Stimulated activated CD8-positive, alpha-beta memory T cell treated with anti-CD3 and anti-CD28 coated beads, Interleukin-15, amount 100 ng/mL, for 1 hour (primary cell): ENCODE data around the gene TMEM253.

Source experiments
- DNase-seq: peaks from one replicate; pipeline ENCODE4 v3.0.0-alpha.2; 2020; ENCODE audit warnings: low read depth

TMEM253 gene

DNA sequence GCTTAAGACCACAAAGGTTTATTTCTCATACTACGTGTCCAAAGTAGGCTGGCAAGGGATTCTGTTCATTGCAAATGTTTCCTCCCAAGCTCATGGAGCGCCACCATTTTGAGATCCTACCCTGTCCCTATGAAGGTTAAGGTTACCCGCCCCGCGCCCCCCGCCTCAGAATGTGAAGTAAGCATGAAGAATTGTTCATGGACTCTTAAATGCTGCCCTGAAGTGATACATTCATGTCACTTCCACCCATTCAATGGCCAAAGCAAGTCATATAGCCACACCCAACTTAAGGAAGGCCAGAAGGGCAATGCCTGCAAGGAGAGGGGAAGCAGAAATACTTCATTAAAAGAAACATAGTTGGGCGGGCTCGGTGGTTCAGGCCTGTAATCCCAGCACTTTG lies 4.2 kb downstream of the TMEM253 start:
- no peak for DNase-seq

DNA sequence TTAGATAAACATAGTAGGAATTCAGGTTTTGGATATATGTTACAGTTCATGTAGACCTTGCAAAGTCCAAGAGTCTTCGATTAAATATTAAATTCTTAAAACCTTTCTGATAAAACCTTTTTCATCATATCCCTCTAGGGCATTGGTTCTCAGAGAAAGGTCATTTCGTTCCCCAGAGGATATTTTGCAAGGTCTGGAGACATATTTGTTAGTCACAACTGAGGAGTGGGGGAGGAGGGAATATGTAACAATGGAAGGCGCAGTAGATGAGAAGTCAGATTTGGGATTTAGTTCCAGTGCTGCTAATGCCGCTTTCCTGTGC lies 5.3 kb downstream of the TMEM253 start:
- DNase-seq: no peak

DNA sequence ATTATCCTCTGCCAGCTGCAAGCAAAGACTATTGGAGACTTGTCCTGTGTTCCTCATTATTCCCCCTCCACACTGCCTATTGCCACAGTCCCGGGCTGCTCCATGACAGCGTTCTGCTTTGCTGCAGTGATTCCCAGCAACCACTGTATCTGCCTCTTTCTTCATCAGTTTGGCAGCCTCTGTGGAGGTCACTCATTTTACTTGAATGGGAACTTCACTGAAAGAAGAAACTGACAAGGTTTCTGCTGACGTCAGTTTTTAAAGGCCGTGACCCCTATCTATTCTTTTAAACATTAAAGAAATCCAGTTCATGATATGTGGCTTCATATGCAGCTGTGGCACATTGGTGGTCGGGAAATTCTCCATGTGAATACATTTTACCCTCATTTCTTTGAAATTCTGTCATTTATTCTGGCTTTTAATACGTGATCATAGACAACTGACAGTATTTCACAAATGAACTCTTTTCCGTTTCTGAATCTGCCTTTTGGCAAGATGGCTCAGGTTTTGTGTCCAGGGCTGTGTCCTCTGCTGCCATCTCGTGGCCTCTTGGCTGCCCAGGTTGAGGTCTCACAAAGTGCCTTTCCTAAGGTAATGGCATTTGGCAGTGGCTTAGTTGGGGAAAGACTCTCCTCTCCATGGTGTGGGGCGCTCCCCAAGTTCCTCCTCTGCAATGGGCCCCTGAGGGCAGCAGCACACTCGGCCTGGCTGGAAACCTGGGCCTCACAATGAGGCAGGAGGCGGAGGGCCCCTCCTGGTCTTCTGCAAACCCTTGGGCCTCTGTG lies 5.8 kb downstream of the TMEM253 start:
- DNase-seq: peak; percentile 64

DNA sequence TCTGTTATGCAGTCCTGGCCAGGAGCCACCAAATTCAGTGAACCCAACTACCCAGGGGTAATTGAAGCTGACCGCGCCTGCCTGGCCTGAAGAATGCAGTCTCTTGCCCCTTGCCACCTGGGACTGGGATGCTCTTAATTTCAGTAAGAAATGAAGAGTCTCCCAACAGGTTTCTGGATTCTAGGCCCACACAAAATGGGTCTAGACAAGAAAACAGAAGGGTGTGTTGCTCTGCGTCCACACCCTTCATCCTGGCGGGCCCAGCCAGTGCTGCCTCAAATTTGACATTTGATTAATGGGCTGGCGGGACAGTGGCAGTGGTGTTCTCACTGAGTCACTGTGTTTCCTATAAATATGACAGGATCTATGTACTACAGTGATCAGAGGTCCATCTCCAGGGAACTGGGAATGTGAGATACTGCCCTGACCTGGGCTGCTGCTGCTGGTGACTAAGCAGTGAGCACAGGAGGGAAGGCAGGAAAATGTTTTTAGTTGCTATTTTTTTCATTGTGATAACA lies 6.5 kb downstream of the TMEM253 start:
- DNase-seq: no peak

DNA sequence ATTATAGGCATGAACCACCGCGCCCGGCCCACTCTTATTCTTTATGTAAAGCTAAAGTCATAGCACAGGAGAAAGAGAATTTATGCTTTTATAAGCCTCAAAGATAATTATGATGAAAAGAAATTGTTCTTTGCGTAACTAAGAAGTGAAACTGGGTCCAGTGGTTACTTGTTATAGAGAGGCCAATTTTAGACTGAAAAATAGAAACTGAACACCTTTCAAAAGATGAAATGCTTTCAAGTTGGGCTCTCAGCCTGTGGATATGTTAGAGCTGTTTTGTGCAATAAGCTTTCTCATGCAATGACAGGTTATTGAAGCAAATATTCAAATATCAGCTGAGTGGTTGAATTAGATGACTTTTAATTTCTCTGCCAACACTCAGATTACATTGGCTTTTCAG lies 7.9 kb downstream of the TMEM253 start:
- DNase-seq: no peak

DNA sequence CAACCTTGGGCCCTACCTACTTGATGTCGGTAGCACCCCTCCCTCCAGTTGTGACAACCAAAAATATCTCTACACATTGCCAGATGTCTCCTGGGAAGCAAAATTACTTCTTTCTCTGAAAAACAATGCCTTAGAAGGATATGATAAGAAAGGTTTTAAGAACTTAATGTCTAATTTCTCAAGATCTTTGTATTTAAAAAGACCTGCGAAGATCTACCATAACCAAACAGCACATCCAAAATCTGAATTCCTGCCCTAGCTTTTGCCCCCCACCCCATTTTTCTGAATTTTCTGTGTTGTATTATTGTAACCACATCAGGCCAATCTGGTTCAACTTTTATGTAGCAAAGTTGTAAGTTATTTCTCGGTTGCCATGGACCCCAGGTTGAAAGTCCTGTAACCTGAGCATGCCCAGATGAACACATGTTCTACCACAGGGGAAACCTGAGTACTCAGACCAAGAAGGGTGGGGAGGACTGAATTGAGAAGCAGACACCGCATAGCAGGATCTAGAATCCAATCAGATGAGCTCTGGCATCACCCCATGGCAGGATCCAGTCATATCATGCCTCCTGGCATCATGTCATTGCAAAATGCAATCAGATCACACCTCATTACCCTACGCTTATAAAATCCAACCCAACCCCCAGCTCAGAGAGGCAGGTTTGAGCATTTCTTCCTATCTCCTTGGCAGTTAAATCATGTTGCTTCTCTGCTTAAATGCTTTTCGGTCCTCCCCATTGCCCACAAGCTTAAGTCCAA lies 8.7 kb downstream of the TMEM253 start:
- DNase-seq: no peak

DNA sequence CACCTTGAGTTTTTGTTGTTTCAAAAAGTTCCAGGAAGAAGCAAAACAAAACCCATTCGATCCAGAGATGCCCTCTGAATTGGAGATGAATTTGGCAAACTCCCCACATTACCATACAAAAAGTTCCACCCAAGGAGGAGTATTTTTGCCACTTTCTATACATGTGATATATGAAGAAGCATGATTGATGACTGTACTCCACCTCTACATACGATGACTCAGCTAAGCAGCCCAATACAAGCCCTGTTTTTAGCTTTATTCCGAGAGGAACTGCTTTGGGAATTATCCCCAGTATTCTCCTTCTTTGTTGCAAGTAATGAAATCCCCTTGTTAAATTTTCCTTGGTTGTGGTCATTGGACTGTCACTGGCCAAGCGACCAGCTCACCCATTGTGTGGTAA lies 11.4 kb downstream of the TMEM253 start:
- DNase-seq: no peak

DNA sequence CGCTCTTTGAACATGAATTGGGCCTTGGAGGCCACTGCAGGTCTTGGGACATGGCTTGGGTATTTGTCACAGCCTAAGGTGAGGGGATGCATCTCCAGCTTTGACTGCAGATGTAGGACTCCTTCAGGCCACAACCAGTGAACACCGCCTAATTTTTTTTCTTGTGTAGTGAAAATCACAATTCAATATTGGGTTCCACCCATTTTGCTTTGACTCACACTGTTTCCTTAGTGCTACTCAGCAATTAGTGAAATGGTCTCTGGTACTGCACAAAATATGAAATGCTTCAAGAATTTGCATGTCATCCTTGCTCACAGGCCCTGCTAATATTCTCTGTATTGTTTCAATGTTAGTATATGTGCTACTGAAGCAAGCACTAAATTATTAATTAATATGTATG lies 12.5 kb downstream of the TMEM253 start:
- no peak for DNase-seq

DNA sequence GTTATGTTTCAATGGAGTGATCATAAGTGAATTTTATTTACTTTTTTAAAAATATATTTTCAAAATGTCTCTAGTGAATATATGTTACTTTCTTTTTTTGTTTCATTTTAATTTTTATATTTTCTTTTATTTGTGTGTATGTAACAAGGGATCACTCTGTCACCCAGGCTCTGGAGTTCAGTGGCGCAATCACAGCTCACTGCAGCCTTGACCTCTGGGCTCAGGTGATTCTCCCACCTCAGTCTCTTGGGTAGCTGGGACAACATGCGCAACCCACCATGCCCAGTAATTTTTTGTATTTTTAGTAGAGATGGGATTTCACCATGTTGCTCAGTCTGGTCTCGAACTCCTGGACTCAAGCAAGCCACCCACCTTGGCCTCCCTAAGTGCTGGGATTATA lies 18.1 kb downstream of the TMEM253 start:
- DNase-seq: no peak

DNA sequence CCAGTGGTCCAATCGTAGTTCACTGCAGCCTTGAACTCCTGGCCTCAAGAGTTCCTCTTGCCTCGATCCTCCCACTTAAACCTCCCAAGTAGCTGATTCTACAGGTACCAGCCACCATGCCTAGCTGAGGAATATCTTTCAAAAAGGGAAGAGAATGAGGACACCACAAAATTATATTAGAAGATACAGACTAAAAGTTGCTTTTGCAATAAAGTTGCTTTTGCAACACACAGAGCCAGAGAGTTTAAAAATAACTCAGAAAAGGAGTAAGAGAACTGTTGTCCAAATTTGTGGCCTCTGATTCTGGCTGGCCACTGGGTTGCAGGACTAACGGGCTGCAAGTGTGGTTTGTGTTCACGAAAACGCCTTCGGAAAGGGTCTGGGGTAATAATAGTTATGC lies 19.8 kb downstream of the TMEM253 start:
- DNase-seq: no peak

DNA sequence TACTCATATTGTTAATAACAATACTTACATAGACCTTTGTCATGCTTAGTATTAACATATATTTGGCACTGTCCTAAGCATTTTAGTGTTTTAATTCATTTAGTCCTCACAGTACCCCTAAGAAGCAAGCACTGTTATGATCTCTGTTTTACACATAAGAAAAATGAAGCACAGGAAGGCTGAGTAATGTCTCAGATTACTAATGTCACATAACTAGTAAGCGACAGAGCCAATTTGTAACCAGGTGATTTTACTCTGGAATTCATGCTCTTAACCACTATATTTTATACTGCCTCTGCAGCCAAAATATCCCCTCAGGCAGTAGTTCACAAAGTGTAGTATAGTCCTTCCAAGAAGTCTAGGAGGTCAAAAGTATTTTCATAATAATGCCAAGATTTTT lies 20.3 kb downstream of the TMEM253 start:
- DNase-seq: no peak

DNA sequence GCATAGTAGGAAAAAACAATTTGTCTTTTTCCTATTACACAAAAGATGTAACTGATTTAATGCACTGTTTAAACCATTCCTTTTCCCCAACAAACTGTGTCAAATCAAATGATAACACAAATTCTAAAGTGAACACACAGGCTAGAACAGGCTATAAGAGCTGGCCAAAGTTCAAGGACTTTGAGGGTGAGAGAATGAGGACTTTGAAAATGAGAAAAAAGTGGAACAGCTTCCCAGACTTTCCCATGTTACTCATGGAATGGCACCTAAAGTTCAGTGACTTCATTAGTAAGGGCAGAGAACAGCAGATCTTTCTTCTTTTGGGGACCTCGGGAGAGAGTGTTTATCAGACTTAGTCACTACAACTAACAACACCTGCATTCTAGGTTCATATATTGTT lies 22.6 kb downstream of the TMEM253 start:
- no peak for DNase-seq

DNA sequence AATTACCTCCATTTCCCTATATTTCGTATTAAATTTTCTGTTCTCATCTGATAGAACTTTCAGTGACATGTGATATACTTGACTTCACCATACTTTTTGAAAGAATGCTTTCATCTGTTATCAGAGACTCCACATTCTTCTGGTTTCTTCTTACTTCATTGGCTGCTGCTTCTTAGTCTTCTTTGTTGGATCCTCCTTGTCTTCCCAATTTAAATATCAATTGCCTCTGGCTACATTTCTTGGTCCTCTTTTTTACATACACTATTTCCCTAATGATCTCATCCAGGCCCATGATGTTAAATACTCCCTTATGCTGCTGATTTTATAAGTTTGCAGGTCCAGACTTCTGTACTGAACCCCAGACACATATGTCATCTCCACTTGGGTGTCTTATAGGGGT lies 33.0 kb downstream of the TMEM253 start:
- DNase-seq: no peak

DNA sequence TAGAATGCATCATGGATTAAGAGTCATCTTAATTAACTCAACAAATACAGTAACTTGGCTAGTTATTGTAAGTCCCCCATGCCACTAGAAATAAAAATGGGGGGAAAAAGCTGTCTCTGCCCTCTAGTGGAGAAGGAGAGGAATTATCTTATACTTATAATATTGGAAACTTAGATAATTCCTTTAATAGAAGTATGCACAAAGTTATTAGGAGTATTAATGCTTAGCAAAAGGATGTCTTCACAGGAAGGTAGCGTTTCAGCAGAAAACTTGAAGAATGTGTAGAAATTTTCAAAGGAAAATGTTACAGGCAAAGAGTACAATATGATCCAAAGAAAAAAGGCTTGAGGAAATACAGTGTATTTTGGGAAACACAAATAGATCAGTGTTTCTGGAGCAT lies 35.2 kb downstream of the TMEM253 start:
- DNase-seq: no peak

DNA sequence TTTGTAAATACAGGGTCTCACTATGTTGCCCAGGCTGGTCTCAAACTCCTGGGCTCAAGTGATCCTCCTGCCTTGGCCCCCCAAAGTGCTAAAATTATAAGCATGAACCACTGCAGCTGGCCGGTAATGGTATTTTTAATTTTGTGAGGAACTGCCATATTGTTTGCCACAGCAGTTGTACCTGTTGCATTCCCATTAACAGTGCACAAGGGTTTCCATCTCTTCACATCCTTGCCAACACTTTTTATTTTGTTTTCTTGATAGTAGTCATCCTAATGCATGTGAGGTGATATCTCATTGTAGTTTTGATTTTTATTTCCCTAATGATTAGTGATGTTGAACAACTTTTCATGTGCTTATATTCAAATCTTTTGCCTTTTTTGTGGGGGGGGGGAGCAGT lies 41.5 kb downstream of the TMEM253 start:
- DNase-seq: no peak

DNA sequence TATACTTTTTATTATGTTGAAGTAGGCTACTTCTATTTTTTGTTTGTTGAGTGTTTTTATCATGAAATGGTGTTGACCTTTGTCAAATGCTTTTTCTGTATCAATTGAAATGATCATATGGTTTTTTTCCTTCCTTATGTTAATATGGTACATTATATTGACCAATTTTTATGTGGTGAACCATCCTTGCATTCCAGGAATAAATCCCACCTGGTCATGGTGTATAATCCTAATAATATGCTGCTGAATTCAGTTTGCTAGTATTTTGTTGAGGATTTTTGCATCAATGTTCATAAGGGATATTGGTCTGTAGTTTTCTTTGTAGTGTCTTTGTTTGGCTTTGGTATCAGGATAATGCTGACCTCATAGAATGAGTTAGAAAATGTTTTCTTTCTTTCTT lies 44.6 kb downstream of the TMEM253 start:
- DNase-seq: no peak

DNA sequence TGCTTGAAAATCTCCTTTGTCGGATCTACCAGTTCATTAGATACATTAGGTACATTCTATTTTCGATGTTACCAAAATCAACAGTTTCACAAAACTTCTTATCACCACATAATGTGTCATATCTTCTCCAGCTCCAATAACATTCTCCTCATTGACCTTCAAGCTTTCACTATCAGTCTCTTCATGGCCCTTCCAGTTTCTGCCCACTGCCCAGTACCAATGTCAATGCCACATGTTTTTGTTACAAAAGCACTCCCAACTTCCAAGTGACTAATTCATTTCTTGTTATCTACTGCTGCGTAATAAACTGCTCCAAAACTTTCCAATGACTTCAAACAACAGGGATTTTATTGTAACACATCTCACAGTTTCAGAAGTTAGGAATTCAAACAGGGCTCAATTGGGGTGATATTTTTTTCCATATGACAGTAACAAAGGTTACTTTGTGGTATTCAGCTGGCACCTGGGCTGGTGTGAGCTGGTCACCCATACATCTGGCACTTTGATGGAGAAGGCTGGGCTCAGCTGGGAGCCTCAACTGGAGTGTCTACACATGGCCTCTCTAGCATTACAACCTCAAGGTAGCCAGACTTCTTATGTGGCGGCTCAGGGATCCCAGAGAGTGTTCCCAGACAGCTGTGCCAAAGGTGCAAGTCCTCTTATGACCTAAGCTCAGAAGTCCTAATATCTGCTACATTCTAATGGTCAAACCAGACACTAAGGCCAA lies 48.9 kb downstream of the TMEM253 start:
- DNase-seq: no peak
